MG63 (cell line): ENCODE measurements around the gene TIMM10B. TPM values are rescaled to one million over a fixed set of nuclear protein-coding genes. Genes with fewer than 3 reads are reported as not detected.
A peak's percentile ranks its signal among the peaks of the same experiment; 100 is the strongest.

Experiments used
- DNase-seq: peaks from one replicate; pipeline ENCODE4 v3.0.0-alpha.2; 2020
- H3K27me3 ChIP-seq: fragments of 250-450 bp; sonication (Bioruptor Pico); 2 replicates; pipeline ENCODE4 v1.5.1; 2020; ENCODE audit warnings: mild to moderate bottlenecking, moderate library complexity
- H3K36me3 ChIP-seq: fragments of 250-450 bp; sonication (Bioruptor Pico); 2 replicates; pipeline ENCODE4 v1.5.1; 2020; ENCODE audit warnings: mild to moderate bottlenecking, moderate library complexity
- H3K4me3 ChIP-seq: fragments of 250-450 bp; sonication (Bioruptor Pico); 2 replicates; pipeline ENCODE4 v1.5.1; 2020; ENCODE audit warnings: mild to moderate bottlenecking, moderate library complexity
- H3K9me3 ChIP-seq: fragments of 250-450 bp; sonication (Bioruptor Pico); 2 replicates; pipeline ENCODE4 v1.5.1; 2020; ENCODE audit warnings: mild to moderate bottlenecking, moderate library complexity
- total RNA-seq: library from RNA; depleted of rRNA; stranded (reverse); fragments of >200 nt; shearing (Covaris generic); gene quantifications from 2 replicates; pipeline ENCODE4 v1.2.3, GENCODE V29; 2014; ENCODE audit warnings: low replicate concordance; rRNA removed

The TIMM10B gene
- 28.5 and 34.4 TPM in 2 replicates for total RNA-seq

- H3K36me3 ChIP-seq: peaks cover 76% of the 10 kb centered on the region
- no peaks in the 10 kb centered on the region for H3K9me3 ChIP-seq
- H3K27me3 ChIP-seq: no peaks in the 10 kb centered on the region
- H3K4me3 ChIP-seq: peak within 1 kb of the TSS; percentile 86
- DNase-seq: peak; percentile 99
Observed at GRCh38 chr11:6481012-6481923, at the start of gene TIMM10B, which contains the start of gene ARFIP2. TSS of gene TIMM10B (plus strand) at chr11:6481501. CDS start at chr11:6481517, 16 bp downstream. TSS of gene ARFIP2 (minus strand) at chr11:6481331. CDS start at chr11:6480421, 910 bp downstream.

- DNase-seq: peak; percentile 68
- H3K27me3 ChIP-seq: no peaks in the 10 kb centered on the region
- no peaks in the 10 kb centered on the region for H3K9me3 ChIP-seq
- no peak overlapping the region for H3K4me3 ChIP-seq
- no peaks in the 10 kb centered on the region for H3K36me3 ChIP-seq
Observed at GRCh38 chr11:6431861-6432260, 49.4 kb upstream of the TIMM10B start.

GRCh38 chr11:6433998-6434660 lies 47.2 kb upstream of the TIMM10B start:
- no peak for DNase-seq
- Histone ChIP-seq H3K9me3 (no peaks in the 10 kb centered on the region), H3K4me3 (no peak overlapping the region), H3K27me3 (no peaks in the 10 kb centered on the region), H3K36me3 (no peaks in the 10 kb centered on the region)

- H3K36me3 ChIP-seq: no peaks in the 10 kb centered on the region
- H3K27me3 ChIP-seq: no peaks in the 10 kb centered on the region
- no peak for DNase-seq
- H3K9me3 ChIP-seq: no peaks in the 10 kb centered on the region
- H3K4me3 ChIP-seq: no peak overlapping the region
Observed at GRCh38 chr11:6437423-6437822, 43.9 kb upstream of the TIMM10B start.

- no peak overlapping the region for H3K4me3 ChIP-seq
- DNase-seq: no peak
- no peaks in the 10 kb centered on the region for H3K9me3 ChIP-seq
- no peaks in the 10 kb centered on the region for H3K27me3 ChIP-seq
- H3K36me3 ChIP-seq: no peaks in the 10 kb centered on the region
Observed at GRCh38 chr11:6437993-6438392, 43.3 kb upstream of the TIMM10B start.

- no peaks in the 10 kb centered on the region for H3K36me3 ChIP-seq
- no peaks in the 10 kb centered on the region for H3K27me3 ChIP-seq
- no peaks in the 10 kb centered on the region for H3K9me3 ChIP-seq
- no peak overlapping the region for H3K4me3 ChIP-seq
- DNase-seq: peak; percentile 33
Observed at GRCh38 chr11:6438979-6439571, 42.2 kb upstream of the TIMM10B start.

- H3K36me3 ChIP-seq: no peaks in the 10 kb centered on the region
- H3K27me3 ChIP-seq: no peaks in the 10 kb centered on the region
- H3K4me3 ChIP-seq: no peak within 1 kb of the TSS
- no peak for DNase-seq
- no peaks in the 10 kb centered on the region for H3K9me3 ChIP-seq
Observed at GRCh38 chr11:6440906-6441358, 40.4 kb upstream of the TIMM10B start, which contains the start of gene HPX. TSS of gene HPX (minus strand) at chr11:6440987. CDS start at chr11:6440963, 24 bp downstream.

- H3K4me3 ChIP-seq: no peak overlapping the region
- H3K27me3 ChIP-seq: no peaks in the 10 kb centered on the region
- H3K36me3 ChIP-seq: no peaks in the 10 kb centered on the region
- no peak for DNase-seq
- H3K9me3 ChIP-seq: no peaks in the 10 kb centered on the region
Observed at GRCh38 chr11:6442441-6442840, 38.9 kb upstream of the TIMM10B start.

- H3K27me3 ChIP-seq: no peaks in the 10 kb centered on the region
- peak; percentile 33 for DNase-seq
- H3K36me3 ChIP-seq: no peaks in the 10 kb centered on the region
- no peak overlapping the region for H3K4me3 ChIP-seq
- H3K9me3 ChIP-seq: no peaks in the 10 kb centered on the region
Observed at GRCh38 chr11:6443269-6444003, 37.9 kb upstream of the TIMM10B start.

- Histone ChIP-seq H3K27me3 (no peaks in the 10 kb centered on the region), H3K4me3 (no peak overlapping the region), H3K9me3 (no peaks in the 10 kb centered on the region), H3K36me3 (peaks cover 12% of the 10 kb centered on the region)
- no peak for DNase-seq
Observed at GRCh38 chr11:6448574-6448973, 32.7 kb upstream of the TIMM10B start.

GRCh38 chr11:6452219-6452618 lies 29.1 kb upstream of the TIMM10B start:
- Histone ChIP-seq H3K9me3 (no peaks in the 10 kb centered on the region), H3K36me3 (peaks cover 12% of the 10 kb centered on the region), H3K27me3 (no peaks in the 10 kb centered on the region), H3K4me3 (no peak overlapping the region)
- peak; percentile 27 for DNase-seq

GRCh38 chr11:6453152-6453551 lies 28.1 kb upstream of the TIMM10B start:
- Histone ChIP-seq H3K36me3 (peaks cover 12% of the 10 kb centered on the region), H3K4me3 (no peak overlapping the region), H3K27me3 (no peaks in the 10 kb centered on the region), H3K9me3 (no peaks in the 10 kb centered on the region)
- DNase-seq: no peak

GRCh38 chr11:6455070-6455469 lies 26.2 kb upstream of the TIMM10B start:
- no peaks in the 10 kb centered on the region for H3K27me3 ChIP-seq
- no peak overlapping the region for H3K4me3 ChIP-seq
- H3K36me3 ChIP-seq: peaks cover 12% of the 10 kb centered on the region
- no peak for DNase-seq
- no peaks in the 10 kb centered on the region for H3K9me3 ChIP-seq

GRCh38 chr11:6456361-6457073 lies 24.8 kb upstream of the TIMM10B start:
- no peak overlapping the region for H3K4me3 ChIP-seq
- peaks cover 6% of the 10 kb centered on the region for H3K36me3 ChIP-seq
- no peak for DNase-seq
- no peaks in the 10 kb centered on the region for H3K9me3 ChIP-seq
- H3K27me3 ChIP-seq: no peaks in the 10 kb centered on the region

GRCh38 chr11:6457581-6458320 lies 23.6 kb upstream of the TIMM10B start:
- DNase-seq: no peak
- no peaks in the 10 kb centered on the region for H3K9me3 ChIP-seq
- H3K27me3 ChIP-seq: no peaks in the 10 kb centered on the region
- H3K36me3 ChIP-seq: peaks cover 3% of the 10 kb centered on the region
- no peak overlapping the region for H3K4me3 ChIP-seq
